K562 treated with DMSO at 1 percent for 4 hours (cell line): ENCODE measurements around the gene PUS3. TPM values are rescaled to one million over a fixed set of nuclear protein-coding genes. Genes with fewer than 3 reads are reported as not detected.

ENCODE experiments used
- total RNA-seq: library from RNA; unstranded; fragments of 300-600 nt; gene quantifications from 2 replicates; pipeline ENCODE4 v1.2.3, GENCODE V29; 2022; ENCODE audit not compliant: insufficient read depth

The PUS3 gene
- total RNA-seq: 8.0 and 9.5 TPM in 2 replicates

GRCh38 chr11:125902927-125903710, at the start of gene PUS3:
Gene PUS3 (minus strand): TSS chr11:125903206. CDS start chr11:125896284, 6,922 bp downstream.

GRCh38 chr11:125945797-125946520, 43.0 kb upstream of the PUS3 start, which contains the start of gene VSIG10L2:
Gene VSIG10L2 (plus strand): TSS chr11:125946044. CDS start chr11:125946056, 12 bp downstream.

GRCh38 chr11:125903711-125904659, 979 bp upstream of the PUS3 start, which contains the start of gene DDX25:
Gene DDX25 (plus strand): TSS chr11:125904508. CDS start chr11:125904518, 10 bp downstream.

GRCh38 chr11:125887373-125888324, 15.4 kb downstream of the PUS3 start, which contains the start of gene HYLS1:
Gene HYLS1 (plus strand): TSS chr11:125887668. CDS start chr11:125899369, 11,701 bp downstream.

Other genes with a start within 250 kb of the PUS3 start
- not detected in 2 replicates for gene ACRV1, start 222.4 kb downstream of the PUS3 start, total RNA-seq
- gene PATE1, start 156.9 kb downstream of the PUS3 start, total RNA-seq: not detected in 2 replicates
- gene PATE2, start 124.4 kb downstream of the PUS3 start, total RNA-seq: not detected in 2 replicates
- gene PATE3, start 115.1 kb downstream of the PUS3 start, total RNA-seq: not detected in 2 replicates
- gene PATE4, start 69.9 kb downstream of the PUS3 start, total RNA-seq: not detected in 2 replicates
- 3.5 and 7.1 TPM in 2 replicates for gene HYLS1, start 15.5 kb downstream of the PUS3 start, total RNA-seq
- gene DDX25, start 1.3 kb upstream of the PUS3 start, total RNA-seq: not detected in 2 replicates
- not detected in 2 replicates for gene VSIG10L2, start 42.8 kb upstream of the PUS3 start, total RNA-seq
- gene CDON, start 159.7 kb upstream of the PUS3 start, total RNA-seq: 0.26 and 0.71 TPM in 2 replicates